Osteoblast (primary cell): ENCODE measurements around the gene CIB1. TPM values are rescaled to one million over a fixed set of nuclear protein-coding genes. Genes with fewer than 3 reads are reported as not detected.

Experiments used
- DNase-seq: peaks from one replicate; pipeline ENCODE4 v3.0.0; 2011; ENCODE audit warnings: low spot score, mixed read lengths; ENCODE audit not compliant: insufficient read length; ENCODE audit errors: missing footprints
- H2AFZ ChIP-seq: 2 replicates; pipeline ENCODE4 v1.6.0; 2011; ENCODE audit warnings: mild to moderate bottlenecking, low read length
- H3K27ac ChIP-seq: 2 replicates; pipeline ENCODE4 v1.5.1; 2011; ENCODE audit warnings: mild to moderate bottlenecking, low read depth, low read length, moderate library complexity
- H3K27me3 ChIP-seq: 2 replicates; pipeline ENCODE4 v1.6.0; 2012; ENCODE audit warnings: mild to moderate bottlenecking, control low read depth, inconsistent platforms, low read length, moderate library complexity; ENCODE audit not compliant: insufficient read depth
- H3K36me3 ChIP-seq: 2 replicates; pipeline ENCODE4 v1.5.1; 2011; ENCODE audit warnings: mild to moderate bottlenecking, low read length, control low read depth, moderate library complexity; ENCODE audit not compliant: insufficient read depth
- H3K4me1 ChIP-seq: 2 replicates; pipeline ENCODE4 v1.5.1; 2011; ENCODE audit warnings: mild to moderate bottlenecking, low read length, control low read depth, moderate library complexity; ENCODE audit not compliant: insufficient read depth
- H3K4me2 ChIP-seq: 2 replicates; pipeline ENCODE4 v1.6.0; 2011; ENCODE audit warnings: mild to moderate bottlenecking, low read length; ENCODE audit not compliant: insufficient read depth
- H3K4me3 ChIP-seq: fragments of 200-600 bp; sonication (generic); 3 replicates; pipeline ENCODE4 v1.5.1; 2012; ENCODE audit warnings: mild to moderate bottlenecking, low read length, inconsistent platforms; ENCODE audit not compliant: insufficient read depth
- H3K79me2 ChIP-seq: 2 replicates; pipeline ENCODE4 v1.6.0; 2012; ENCODE audit warnings: mild to moderate bottlenecking, low read length, control low read depth, inconsistent platforms; ENCODE audit not compliant: insufficient read depth
- H3K9me3 ChIP-seq: 2 replicates; pipeline ENCODE4 v1.5.1; 2011; ENCODE audit warnings: low read depth, low read length, control low read depth
- H4K20me1 ChIP-seq: 2 replicates; pipeline ENCODE4 v1.6.0; 2012; ENCODE audit warnings: mild to moderate bottlenecking, low read length, control low read depth; ENCODE audit not compliant: insufficient read depth
- total RNA-seq: library from RNA; depleted of rRNA; stranded (reverse); fragments of >200 nt; gene quantifications from 2 replicates; pipeline ENCODE4 v1.2.3, GENCODE V29; 2012
- TF ChIP-seq, protein P1 (sequence below): IDR thresholded peaks from 2 replicates; pipeline ENCODE4 v1.5.1; 2011; ENCODE audit warnings: mild to moderate bottlenecking, low read depth, low read length, moderate library complexity; ENCODE audit errors: extremely low read depth

Gene CIB1
- total RNA-seq, 1 donor: 21.4 TPM

DNA sequence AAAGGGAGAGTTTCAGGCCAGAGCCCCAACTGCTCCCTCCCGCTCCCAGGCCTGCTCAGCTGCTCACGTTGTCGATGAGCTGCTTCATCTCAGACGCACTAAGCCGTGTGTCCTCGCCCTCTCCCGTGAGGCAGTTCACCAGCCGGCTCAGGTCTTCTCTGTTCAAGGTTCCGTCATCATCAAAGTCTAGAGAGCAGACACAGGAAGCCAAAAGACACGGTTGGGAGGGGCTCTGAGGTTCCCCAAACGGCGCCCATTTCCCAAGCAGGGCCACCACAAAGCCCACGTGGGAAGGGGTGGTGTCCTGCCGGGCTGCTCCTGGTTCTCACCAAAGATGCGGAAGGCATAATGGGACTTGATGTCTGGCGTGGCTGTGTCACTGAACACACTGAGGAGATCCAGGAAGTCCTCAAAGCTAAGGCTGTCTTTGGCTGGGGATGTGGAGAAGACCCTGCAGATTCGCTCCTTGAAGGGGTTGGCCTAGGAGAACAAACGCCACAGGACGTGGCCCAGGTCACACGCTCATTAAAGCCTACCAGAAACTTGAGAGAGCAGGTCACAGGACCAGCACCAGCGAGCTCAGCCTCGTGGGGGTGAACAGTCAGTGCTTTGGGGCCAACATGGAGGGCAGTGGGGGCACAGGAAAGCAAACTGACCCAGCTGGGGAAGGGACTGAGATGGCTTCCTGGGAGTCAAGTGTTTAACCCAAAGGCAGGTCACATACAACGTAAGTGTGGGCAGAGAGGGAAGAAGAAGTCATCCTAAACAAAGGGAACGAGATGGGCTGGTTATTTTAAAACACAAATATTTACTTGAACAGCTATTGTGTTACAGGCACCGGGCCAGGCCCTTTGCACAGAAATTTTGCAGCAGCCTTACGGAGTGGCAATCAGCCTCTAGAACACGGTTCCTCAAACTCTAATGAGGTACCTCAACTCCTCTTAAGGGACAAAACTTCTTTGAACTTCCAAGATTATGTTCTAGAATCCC is 2.4 kb downstream of the CIB1 start:
- Histone ChIP-seq H3K27me3 (no peaks in the 10 kb centered on the region), H3K36me3 (peaks cover 35% of the 10 kb centered on the region), H3K4me1 (peaks cover 18% of the 10 kb centered on the region), H2AFZ (no peak overlapping the region), H3K9me3 (no peaks in the 10 kb centered on the region), H3K27ac (no peak overlapping the region), H3K79me2 (peaks cover 30% of the 10 kb centered on the region), H4K20me1 (peaks cover 17% of the 10 kb centered on the region), H3K4me3 (no peak overlapping the region), H3K4me2 (no peak overlapping the region)
- no peak for DNase-seq
- TF ChIP-seq, protein P1, sequence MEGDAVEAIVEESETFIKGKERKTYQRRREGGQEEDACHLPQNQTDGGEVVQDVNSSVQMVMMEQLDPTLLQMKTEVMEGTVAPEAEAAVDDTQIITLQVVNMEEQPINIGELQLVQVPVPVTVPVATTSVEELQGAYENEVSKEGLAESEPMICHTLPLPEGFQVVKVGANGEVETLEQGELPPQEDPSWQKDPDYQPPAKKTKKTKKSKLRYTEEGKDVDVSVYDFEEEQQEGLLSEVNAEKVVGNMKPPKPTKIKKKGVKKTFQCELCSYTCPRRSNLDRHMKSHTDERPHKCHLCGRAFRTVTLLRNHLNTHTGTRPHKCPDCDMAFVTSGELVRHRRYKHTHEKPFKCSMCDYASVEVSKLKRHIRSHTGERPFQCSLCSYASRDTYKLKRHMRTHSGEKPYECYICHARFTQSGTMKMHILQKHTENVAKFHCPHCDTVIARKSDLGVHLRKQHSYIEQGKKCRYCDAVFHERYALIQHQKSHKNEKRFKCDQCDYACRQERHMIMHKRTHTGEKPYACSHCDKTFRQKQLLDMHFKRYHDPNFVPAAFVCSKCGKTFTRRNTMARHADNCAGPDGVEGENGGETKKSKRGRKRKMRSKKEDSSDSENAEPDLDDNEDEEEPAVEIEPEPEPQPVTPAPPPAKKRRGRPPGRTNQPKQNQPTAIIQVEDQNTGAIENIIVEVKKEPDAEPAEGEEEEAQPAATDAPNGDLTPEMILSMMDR: no peak

DNA sequence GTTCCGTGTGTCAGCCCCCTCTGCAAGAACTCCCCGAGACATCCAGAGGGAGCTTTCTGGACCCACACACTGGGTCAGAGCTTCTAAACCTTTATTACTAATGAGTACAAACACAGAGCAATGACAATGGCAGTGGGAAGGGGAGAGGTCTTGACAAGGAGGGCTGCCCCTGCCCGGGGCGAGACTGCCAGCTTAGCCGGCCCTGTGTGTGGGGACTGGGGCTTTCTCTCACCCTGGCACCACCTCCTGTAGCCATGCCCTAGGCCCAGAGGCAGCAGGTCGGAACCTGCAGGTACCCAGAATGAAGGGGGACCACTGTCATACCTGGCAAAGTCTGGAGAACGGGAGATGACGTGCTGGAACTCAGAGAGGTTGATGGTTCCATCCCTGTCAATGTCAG is 3.1 kb downstream of the CIB1 start:
- Histone ChIP-seq H3K79me2 (peaks cover 30% of the 10 kb centered on the region), H3K27me3 (no peaks in the 10 kb centered on the region), H4K20me1 (peaks cover 17% of the 10 kb centered on the region), H2AFZ (no peak overlapping the region), H3K27ac (no peak overlapping the region), H3K4me2 (no peak overlapping the region), H3K36me3 (peaks cover 35% of the 10 kb centered on the region), H3K9me3 (no peaks in the 10 kb centered on the region), H3K4me3 (no peak overlapping the region), H3K4me1 (peaks cover 18% of the 10 kb centered on the region)
- DNase-seq: no peak
- TF ChIP-seq, protein P1: no peak

DNA sequence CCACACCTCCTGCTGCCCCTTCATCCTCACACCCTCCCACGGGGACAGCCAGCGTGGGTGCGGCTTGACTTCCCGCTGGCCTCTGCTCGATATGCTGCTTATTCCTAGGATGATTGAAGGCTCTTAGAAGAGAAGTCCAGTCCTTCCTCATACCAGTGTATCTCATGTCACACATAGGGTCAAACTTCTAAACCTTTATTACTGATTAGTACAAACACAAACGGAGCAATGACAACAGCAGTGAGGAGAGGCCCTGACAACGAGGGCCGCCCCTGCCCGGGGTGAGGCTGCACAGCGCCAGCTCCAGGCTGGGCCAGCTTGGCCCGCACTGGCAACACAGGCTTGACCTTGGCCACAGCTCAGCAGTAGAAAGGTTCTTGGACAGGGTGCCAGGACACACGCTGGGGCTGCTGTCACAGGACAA is 3.7 kb downstream of the CIB1 start:
- Histone ChIP-seq H3K27ac (no peak overlapping the region), H3K79me2 (peaks cover 30% of the 10 kb centered on the region), H2AFZ (no peak overlapping the region), H3K4me2 (no peak overlapping the region), H3K27me3 (no peaks in the 10 kb centered on the region), H3K36me3 (peaks cover 35% of the 10 kb centered on the region), H3K4me3 (no peak overlapping the region), H3K9me3 (no peaks in the 10 kb centered on the region), H4K20me1 (peaks cover 17% of the 10 kb centered on the region), H3K4me1 (peaks cover 18% of the 10 kb centered on the region)
- TF ChIP-seq, protein P1: no peak
- DNase-seq: no peak

DNA sequence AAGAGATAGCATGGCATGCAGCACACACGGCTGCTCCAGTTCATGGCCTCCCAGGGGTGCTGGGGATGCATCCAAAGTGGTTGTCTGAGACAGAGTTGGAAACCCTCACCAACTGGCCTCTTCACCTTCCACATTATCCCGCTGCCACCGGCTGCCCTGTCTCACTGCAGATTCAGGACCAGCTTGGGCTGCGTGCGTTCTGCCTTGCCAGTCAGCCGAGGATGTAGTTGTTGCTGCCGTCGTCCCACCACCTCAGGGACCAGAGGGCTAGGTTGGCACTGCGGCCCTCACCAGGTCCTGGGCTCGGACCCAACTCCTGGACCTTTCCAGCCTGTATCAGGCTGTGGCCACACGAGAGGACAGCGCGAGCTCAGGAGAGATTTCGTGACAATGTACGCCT is 4.8 kb downstream of the CIB1 start:
- peaks cover 10% of the 10 kb centered on the region for H3K4me1 ChIP-seq
- H3K27ac ChIP-seq: no peak overlapping the region
- peaks cover 30% of the 10 kb centered on the region for H3K79me2 ChIP-seq
- TF ChIP-seq, protein P1: no peak
- H3K36me3 ChIP-seq: peaks cover 35% of the 10 kb centered on the region
- peaks cover 17% of the 10 kb centered on the region for H4K20me1 ChIP-seq
- H3K4me3 ChIP-seq: no peak overlapping the region
- no peak overlapping the region for H3K4me2 ChIP-seq
- no peak overlapping the region for H2AFZ ChIP-seq
- H3K27me3 ChIP-seq: no peaks in the 10 kb centered on the region
- DNase-seq: no peak
- H3K9me3 ChIP-seq: no peaks in the 10 kb centered on the region
